NCI-H1417 treated with DMSO at 0.1 percent for 48 hours (cell line): ENCODE results near the gene C7orf33.

Experiments
- DNase-seq: peaks from one replicate; lab custom pipeline; 2025; lab: John Stamatoyannopoulos, UW

The C7orf33 gene

DNA sequence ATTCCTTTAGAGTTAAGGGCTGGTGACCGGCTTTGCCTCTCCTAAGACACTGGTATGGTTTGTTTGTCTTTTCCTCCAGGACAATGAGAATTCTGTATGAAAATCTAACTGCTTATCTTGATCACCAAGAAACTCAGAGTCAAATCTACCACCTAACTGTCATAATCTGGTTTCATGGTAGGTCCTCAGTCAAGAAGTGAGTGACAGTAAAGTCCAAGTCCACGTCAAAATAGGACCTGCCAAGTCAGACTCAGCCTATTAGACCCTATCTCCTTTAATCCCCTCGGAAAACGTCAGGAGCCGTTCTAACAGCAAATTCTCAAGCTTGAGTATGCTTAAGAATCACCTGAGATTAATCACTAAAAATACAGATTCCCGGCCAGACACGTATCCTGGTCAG is 37.4 kb downstream of the C7orf33 start:
- no peak for DNase-seq

DNA sequence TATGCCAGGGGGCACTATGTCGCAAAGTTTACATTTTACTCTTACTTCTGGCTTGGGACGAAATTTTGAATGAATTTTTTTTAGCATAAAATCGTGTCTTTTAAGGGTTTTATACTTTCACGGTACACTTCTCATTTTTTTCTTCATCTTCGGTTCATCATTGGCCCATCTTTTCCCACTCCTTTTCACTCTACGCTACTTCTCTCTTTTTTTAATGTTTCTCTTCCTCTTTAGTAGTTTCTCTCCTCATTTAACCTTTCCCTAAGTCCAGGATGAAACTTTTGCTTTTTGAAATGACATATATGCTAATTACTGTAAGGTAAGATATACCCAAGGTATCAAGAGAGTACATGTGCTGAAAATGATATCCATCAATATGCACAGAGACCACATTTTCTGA is 39.5 kb downstream of the C7orf33 start:
- DNase-seq = no peak

DNA sequence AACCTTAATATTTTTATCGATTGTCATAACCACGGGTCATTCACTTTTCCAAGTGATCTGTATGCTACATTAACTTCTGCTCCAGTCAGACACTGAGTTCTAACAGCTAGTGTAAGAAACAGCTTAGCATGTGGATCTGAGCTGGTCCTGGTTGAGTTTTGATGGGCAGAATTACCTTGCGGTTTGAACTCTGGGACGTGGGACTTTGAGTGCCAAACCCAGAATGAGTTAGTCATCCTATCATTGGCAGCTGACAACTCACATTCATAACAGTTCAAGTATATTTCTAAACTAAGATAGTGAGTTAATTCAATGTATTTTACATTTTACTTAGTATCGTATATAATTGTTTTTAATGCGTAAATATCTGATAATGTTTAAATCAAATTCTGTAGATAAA is 43.2 kb downstream of the C7orf33 start:
- DNase-seq = no peak

- DNase-seq = no peak
Observed at GRCh38 chr7:148637094-148637493, 46.5 kb downstream of the C7orf33 start.

DNA sequence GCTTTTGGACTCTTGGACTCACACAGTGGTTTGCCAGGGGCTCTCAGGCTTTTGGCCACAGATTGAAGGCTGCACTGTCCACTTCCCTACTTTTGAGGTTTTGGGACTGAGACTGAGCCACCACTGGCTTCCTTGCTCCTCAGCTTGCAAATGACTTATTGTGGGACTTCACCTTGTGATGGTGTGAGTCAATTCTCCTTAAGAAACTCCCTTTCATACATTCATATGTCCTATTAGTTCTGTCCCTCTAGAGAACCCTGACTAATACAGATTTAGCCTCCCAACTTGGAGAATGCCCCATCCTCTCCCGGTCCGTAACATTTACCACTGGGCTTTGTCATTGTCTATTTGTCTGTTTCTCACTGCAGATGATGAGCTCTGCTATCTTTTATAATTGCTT is 55.3 kb downstream of the C7orf33 start:
- no peak for DNase-seq

- no peak for DNase-seq
Observed at GRCh38 chr7:148650232-148650858, 59.8 kb downstream of the C7orf33 start.

GRCh38 chr7:148652773-148653172 is 62.2 kb downstream of the C7orf33 start:
- DNase-seq = no peak

DNA sequence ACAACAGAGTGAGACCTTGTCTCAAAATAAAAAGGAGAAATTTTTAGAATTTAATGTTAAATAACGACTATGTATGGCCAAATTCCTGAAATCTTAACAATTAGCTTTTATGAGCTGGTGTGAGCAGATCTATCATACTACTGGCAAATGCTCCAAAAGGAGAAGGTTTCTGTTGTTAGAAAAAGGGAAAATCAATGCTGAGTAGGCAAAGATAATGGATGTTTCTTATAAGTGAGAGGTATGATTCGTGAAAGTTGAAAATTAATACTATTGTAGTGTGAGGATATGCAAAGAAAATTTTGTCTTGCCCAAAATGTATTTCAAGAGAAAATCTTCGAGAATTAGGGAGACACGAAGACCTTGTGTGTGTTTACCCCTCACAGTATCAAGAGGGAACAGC is 67.4 kb downstream of the C7orf33 start:
- no peak for DNase-seq

DNA sequence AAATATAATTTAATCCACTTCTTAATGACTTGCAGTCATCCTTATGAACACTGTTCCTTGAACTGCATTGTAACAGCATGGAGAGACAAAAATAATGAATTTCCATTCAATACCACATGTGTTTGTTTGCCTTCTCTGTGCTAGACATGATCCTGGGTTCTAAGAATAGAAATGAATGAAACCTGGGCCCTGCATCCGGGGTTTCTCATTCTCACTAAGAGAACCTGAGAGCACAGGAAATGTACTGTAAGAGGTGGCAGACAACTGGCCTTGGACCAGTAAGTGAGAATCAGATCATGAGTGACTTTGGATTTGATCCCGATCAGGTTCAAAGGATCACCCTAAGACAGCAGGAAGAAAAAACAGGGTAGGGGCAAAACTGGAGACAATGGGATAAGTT is 70.9 kb downstream of the C7orf33 start:
- DNase-seq = no peak

- no peak for DNase-seq
Observed at GRCh38 chr7:148662646-148663045, 72.1 kb downstream of the C7orf33 start.

DNA sequence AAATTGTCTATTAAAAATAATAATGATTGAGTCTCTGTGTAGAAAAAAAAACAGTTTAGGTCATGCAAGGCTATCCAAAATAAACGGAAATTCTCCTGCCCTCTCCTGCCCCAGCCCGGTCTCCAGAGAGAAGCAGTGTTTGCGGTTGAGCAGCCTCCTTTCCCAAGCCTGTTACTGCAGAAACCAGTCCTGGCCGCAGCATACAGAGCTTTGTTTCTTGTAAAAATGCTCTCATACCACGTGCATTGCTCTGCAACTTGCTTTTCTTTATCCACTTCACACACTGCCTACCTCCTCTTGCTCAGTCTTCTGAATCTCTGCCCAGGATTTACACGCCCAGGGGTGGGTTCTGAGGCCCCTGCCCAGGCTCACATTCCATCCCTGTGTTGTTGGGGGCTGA is 73.8 kb downstream of the C7orf33 start:
- DNase-seq = no peak

DNA sequence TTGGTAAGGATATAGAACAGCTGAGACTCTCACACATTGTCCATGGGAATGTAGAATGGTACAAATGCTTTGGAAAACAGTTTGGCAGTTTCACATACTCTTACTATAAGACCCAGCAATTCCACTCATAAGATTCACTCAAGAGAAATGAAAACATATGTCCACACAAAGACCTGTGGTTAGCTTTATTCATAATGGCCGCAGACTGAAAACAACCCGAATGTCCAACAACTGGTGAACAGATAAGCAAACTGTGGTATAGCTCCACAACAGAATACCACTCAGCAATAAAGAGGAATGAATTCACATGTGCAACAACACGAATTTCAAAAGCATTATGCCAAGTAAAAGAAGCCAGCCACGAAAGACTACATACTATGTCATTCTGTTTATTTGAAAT is 74.7 kb downstream of the C7orf33 start:
- DNase-seq = no peak
